NOMO-1 treated with DMSO at 0.1 percent for 48 hours (cell line): Measurements from ENCODE around the gene HDAC7.
"Not testable (repeated sequence)": the region's sequence is repeated elsewhere in the genome, so short reads cannot be mapped to it uniquely, and the experiment has no call there.

Source experiments
- DNase-seq: peaks from one replicate; lab custom pipeline; 2025; ENCODE audit not compliant: unreplicated experiment; lab: John Stamatoyannopoulos, UW

Gene HDAC7

DNA sequence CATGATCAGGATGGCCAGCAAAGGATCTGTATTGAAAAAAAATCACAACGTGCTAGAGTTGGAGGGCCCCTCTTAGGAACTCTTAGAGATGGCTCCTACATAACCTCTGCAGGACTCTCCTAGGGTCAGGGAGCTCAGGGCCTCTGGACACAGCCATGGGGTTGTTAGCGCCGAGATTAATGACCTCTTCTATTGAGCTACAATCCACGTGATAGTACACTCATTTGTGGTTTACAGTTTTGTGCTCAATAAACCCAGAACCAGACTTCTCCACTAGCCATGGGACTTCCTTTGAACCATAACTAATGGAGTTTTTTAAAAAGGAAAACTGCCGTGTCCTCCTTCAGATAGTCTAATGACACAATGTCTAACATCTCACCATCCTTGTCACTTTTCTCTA lies 29.6 kb upstream of the HDAC7 start:
- DNase-seq = no peak

DNA sequence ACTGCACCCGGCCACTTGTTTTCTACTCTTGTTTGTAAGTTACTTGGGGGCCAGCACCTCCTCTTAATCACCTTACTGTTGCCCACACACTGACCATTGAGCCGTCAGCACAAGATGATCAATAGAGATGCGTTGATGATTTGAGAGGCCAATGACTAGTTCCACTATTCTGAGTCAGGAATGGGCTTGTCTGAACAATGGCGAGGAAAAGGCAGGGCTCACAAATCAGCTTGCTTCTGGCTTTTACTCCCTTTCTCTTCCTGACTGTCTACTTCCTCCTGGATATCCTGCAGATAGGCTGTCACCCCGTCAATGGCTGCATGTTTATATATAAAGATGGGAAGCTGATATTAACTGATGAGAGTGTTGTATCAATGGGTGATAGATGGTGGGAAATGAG lies 29.1 kb upstream of the HDAC7 start:
- no peak for DNase-seq

DNA sequence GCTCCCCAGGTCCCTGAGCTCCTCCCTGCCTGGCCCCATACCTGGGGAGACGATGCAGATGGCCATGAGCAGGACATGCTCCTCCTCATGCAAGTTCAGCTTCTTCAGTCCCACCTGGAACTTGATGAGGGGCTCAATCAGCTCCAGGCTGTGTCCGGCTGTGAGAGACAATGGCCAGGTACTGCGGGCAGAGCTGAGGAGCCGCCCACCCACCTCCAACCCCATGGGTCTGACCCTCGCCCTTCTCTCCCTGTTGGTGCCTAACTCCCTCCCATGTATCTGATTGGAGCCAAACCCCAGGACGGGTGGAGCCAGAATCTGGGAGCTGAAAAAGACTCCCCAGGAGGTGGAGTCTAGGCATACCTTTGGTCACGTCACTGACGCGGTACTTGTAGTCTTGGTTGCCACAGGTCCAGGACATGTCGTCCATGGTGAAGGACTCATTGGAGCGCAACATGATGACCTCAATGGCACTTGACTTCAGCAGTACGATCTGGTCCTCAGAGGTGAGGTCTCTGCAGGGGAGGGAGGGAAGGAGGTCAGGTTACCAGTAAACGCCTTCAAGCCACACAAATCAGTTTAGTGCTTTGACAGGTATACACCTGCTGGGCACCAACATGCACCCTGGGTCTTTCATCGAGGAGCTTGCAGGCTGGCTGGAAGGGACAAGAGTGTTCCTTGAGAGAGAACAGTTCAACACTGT lies 26.7 kb upstream of the HDAC7 start:
- DNase-seq = no peak

DNA sequence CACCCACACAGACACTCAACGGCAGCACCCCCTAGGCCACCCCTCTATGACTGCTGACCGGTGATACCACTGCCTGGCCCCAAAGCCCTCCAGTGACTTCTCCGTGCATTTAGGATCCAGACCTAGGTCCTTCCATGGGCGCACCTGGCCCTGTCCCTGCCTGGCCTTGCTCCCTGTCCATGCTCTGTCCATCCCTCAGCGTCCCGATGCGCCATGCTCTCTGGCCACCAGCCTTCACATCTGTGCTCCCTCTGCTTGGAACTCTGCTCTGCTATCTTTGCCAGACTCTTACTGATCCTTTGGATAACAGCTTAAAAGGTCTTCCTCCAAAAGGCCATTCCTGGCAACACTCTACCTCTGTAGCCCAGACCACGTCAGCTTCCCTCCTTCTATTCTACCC lies 25.4 kb upstream of the HDAC7 start:
- no peak for DNase-seq

DNA sequence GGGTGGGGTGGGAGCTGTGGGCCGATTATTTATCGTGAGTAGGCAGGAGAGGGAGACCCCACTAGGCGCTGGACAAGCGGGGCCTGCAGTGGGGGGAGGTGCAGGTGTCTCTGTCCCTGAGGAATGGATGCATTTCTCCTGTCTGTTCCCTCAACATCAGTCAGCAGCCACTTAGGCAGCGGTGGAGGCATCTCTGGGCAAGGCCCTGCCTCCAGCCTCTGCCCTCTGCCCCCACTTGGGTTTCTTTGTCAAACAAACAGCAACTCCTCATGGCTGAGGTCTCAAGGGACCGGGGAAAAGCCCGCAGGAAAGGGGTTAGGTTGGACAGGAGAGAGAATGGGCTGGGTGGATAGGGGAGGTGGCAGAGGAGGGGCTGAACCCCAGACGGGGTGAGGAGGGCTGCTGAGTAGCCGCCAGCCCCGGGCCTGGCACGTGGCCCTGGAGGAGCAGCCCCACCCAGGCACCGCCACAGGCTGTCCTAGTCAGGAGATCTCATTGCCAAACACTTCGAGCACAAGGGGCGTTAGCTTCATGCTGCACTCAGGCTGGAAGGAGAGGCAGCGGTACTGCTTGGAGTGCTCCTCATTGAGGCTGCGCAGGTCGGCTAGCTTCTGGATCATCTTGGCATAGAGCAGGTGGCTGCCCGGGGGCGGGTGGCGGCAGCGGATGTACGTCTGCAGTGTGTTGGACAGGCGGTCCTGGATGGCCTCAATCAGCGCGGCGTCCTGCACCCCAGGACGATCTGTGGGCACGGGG lies 24.7 kb upstream of the HDAC7 start:
- no peak for DNase-seq

DNA sequence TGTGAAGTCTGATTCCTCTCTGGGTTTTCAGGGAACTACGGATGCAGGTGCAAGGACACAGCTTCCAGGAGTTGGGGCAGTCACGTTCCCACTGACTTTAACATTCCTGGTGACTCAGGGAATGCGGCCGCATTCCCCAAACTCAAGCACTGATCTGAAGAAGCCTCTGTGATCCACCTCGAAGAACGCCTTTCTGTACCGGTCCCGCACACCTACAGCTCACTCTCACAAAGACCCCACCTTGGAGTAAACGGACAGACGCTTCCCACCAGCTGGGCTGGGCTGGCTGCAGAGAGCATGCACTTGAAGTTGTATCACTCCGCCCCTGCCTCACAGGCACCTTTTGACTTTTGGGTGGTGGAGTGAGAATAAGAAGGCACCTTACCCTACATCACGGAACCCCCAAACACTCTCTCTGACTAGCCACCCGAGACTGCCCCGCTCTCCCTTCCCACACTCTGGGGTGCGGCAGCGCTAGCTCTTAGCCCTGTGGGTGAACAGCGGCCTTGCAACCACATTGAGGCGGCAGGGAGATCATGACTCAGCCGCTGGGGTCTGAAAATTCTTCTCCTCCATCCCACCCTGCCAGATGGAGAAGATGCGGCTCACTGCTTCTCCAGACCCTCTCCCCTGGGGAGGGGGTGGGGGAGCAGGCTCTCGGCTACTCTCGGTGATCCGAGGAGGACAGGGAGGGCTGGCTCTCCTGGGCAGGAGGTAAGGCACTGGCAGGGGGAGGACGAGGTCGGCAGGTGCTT lies 23.7 kb upstream of the HDAC7 start:
- DNase-seq = no peak

DNA sequence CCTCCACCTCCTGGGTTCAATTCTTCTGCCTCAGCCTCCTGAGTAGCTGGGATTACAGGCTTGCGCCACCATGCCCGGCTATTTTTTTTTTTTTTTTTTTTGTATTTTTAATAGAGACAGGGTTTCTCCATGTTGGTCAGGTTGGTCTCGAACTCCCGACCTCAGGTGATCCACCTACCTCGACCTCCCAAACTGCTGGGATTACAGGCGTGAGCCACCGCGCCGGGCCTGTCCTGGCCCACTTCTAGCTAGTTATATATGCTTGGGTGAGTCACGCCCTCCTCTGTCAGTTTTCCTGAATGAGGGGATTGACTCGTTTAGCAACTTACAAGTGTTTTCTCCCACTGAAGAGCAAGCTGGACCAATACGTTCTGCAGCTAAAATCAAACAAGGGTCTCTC lies 22.8 kb upstream of the HDAC7 start:
- not testable (repeated sequence) for DNase-seq

DNA sequence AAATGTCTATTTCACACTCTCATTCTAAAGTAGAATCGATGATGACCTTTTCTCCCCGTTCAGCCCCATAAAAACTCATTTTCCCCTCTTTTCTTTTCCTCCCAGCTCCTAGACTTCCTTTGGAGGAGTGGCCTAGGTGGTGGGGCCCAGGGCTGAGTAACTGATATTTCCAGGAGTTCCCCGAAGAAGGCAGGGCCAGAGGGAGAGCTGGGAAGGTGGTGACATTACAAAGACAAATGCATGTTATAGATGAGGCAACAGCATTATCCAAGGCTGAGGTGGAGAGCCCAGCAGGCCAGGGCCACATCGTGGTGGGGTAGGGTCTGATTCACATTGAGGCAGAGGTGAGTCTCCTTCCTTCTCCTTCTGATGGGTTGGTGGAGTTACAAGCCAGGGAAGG lies 22.2 kb upstream of the HDAC7 start:
- DNase-seq = no peak

DNA sequence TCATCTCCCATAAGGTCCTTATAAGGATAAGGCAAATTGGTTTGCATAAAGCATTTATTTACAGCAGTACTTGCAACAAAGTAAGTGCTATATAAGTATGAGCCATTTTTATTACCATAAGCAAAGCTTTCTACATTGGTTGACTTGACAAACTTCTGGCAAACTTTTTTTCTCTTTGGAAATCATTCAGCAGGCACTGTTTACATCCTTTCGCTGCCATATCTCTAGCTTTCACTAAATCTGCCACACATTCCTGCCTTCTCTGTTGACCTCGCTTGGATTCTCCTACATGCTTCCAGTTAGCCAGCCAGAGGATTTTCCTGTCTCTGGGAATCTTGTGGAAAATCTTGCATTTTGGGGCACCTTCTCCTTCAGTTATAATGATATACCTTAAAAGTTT lies 21.8 kb upstream of the HDAC7 start:
- no peak for DNase-seq

DNA sequence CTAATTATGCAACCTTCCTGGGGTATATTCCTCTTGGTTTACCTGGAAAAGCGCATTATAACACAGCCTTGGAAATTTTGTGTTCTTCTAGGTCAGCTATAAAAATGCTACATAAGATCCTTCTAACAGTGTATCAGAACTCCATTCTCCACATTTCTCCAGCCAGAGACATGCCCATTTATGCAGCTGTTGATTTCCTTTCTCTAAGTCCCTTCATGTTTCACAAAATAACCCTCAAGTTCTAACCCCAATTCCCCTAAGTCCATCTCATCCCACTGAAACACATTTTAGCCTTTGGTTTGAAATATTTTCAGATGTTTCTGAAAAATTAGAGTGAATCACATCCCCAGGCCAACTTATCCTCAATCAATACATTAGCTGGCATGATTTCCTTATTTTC lies 20.9 kb upstream of the HDAC7 start:
- DNase-seq = no peak

DNA sequence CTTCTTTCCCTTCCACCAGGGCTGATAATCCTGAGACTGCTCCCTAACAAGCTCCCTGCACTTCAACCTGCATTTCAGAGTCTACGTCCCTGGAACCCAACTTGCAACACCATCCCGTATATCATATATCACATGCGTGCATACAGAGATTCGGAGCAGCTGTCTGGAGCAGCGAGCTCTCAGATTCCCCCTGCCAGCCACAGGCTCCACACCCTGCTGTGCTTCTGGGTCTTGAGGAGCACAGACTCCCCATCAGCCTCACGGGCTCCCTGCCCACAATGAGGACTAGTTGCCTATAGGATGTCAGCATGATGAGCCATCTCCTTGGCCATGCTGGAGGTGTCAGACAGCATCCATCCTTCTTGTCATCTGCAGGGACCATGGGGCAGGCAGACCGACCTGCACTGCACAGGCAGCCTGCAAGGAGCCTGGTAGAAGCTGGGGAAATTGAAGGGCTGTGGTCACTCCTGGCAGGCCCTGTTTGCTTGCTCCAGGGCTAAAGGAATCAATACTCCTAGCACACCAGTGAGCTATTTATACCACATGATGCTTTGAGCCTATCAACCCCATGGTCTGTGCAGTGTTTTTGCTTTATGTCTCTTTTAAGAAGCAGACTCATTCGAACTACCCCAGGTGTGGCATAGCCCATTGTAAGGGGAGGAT lies 19.6 kb upstream of the HDAC7 start:
- DNase-seq = no peak

DNA sequence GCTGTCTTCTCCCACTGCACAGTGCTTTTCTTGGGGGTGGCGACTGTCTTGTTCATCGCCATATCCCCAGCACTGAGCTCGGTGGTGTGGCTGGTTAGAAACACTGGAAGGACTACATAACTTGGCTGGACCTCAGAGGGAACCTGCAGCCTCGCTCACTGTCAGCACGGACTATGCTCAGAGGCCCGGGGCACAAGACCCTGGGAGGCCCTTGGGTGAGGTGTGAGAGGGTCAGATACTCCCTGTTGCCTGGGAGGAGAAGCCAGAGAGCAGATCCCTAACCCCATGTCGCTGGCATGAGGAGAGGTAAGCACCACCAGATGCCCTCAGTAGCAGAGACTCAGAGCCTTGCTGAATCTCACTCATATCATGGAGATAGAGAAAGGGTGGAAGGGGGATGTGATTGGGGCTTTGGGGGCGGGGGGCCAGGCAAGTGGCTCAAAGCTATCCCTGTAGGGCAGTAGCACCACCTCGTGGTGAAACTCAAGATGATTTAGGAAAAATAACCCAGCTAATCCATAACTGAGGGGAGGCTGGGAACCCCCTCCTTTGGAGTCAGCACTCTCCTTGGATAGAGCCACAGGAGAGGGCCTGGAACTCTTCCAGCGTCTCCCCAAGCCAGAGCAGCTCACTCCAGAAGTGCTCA lies 18.7 kb upstream of the HDAC7 start:
- no peak for DNase-seq

DNA sequence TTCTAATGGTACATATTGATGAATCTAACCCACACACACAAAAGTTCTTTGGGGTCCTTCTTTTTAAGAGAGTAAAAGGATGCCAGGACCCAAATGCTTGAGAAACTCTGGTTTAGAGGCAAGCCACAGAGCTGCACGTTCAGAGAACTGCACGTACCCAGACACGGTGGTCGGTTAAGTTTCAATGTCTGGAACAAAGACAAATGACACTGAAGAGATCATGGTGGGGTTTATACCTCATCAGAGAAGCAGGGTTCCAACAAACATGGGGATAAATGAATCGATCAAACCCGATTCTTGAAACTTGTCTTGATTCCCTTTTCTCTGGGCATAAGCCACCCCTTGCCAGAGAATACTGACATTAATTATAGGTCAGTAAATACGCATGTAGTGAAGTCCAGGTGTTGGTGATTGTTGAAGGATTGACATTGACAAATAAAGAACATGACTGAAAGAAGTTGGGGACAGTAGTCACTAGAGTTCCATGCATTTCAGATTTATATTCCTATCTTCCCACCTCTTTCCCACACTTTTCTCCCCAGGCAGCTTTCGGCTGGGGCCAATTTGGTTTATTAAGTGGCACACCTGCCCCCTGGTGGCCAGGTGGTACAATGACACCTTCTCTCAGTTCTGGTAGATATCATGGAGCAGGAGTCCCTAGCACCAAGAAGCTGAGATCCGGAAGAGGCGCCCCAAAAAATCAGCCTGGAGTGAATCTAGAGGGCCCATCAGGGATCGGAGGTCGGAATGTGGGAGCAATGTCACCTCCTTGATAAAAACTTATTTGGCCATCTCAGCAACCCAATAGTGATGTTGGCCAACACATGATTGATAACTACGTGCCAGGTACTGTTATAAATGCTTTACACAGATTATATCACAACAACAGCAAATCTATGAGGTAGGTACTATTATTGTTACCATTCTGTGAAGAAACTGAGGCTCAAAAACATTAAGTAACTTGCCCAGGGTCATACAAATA lies 17.8 kb upstream of the HDAC7 start:
- DNase-seq = peak; percentile 49

DNA sequence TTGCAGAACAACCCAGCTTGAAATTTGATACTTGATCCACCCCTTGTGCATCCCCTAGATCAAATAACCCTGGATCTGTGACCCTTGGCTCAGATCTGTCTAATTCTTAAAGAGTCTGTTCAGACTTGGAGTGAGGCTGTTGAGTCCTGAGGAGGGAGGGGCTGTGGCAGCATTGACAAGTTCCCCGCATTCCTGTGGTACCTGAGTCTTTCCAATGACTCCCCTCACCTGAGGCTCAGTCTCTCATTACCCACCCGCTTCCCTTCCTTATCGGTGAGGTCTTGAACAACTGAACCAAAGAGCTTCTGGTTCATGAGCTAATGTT lies 16.1 kb upstream of the HDAC7 start:
- DNase-seq = no peak

DNA sequence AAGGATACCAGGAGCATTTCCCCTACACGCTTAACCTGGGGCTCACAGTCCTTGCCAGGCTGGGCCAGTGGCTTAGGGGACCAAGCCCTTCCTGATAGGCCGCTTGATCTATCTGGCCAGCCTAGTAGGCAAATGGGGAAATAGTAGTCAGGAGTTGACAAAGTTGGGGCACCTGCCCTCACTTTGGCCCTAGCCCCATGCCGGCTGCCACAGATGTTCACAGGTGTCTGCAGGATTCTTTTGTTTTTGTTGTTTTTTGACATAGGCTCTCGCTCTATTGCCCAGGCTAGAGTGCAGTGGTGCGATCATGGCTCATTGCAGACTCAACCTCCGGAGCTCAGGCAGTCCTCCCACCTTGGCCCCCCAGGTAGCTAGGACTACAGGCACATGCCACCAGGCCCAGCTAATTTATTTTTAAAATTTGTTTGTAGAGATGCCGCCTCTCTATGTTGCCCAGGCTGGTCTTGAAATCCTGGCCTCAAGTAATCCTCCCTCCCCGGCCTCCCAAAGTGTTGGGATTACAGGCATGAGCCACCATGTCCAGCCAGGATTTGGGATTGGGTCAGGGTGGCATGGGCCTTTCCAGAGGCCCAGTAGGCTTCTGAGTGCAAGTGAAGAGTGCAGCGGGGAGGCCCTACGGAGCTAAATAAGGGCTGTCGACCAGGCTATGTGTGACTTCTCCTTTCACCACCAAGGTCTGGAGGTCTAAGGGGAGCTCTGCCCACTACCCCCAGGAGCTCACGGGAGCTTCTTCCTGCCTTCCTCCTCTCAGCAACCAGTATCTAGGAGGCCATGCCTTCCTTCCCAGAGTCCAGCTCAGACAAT lies 15.5 kb upstream of the HDAC7 start:
- DNase-seq = peak; percentile 30

DNA sequence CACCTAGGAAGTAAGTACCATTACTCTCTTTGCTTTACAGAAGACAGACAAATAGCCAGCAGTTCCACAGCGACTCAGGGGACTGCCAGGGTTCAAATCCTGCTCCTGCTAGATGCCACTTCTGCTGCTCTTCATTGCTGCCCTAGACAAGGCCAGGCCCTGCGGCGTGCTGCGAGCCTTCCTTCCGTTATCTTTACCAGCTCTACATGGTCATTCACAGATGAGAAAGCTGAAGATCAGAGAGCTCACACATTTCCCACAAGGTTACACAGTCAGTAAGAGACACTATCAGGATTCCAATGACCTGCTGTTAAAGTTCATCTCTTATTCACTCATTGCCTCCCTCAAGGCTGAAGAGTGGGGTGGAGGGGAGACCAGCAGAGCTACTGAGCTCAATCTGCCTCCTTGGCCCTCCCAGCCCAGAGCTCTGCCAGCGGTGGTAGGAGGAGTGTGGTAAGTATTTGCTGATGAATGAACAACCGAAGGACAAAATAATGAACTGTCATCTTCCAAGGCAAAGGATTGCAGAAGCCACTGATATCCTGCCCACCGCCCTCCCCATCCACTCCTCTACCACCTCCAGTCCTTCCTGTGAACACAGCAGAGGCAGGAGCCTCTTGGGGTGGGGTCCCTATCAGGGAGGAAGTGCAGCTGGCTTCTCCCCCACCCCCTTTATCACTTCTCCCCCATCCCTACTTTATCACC lies 14.6 kb upstream of the HDAC7 start:
- no peak for DNase-seq

DNA sequence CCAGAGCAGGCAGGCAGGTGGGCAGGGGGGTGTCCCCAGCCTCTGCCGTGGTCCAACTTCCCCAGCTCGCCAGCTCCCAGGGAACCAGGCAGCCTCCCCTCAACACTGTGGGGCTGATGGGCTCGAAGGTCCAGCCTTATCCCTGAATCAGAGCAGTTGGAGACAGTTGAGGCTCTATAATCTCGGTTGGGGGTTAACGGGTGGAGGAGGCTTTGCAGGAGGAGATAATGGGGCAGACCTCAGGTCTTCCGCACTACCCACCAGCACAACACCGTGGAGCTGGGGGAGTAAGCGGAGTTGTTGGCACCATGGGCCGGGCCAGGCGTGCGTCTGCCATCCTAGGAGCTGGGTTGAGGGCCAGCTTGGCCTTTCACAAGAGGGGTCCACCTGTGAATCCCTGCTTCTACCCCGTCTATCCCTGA lies 13.9 kb upstream of the HDAC7 start:
- DNase-seq = no peak

DNA sequence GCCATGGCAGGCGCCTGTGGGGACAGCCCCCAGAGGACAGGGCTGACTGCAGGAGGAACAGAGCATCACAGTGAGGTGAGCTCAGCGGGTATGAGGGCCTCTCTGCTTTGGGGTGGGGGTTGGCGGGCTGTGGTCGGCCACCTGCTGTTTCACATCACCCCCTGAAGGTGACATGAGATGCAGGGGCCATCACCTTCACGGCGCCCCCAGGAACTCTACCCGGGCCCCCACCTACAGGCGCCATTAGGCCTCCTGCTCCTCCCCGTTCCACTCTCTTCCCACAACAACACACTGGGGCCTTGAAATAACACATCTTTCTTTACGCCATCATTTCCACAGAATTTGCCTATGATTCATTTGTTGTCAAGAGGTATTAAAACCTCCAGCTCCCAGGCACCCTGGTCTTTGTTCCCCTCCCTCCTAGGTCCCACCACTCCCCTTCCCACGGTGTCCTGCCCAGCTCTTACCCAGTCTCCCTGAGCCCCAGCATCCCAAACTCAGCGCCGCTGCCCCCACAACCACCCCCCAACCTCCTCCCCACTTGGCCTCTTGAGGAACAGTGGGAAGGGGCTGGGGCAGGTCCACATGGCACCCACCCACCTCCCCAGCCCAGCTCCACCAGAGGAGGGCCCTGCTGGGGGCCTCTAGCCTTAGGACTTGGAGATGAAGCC lies 12.7 kb upstream of the HDAC7 start:
- no peak for DNase-seq
